T-helper 17 cell (primary cell): Measurements from ENCODE around the gene MARCKS. TPM values are rescaled to one million over a fixed set of nuclear protein-coding genes. Genes with fewer than 3 reads are reported as not detected.

Source experiments
- ATAC-seq: fragments of 150-1000 bp; cut with Tn5 transposase; 2 replicates; pipeline ENCODE4 v1.10.0; 2021; ENCODE audit warnings: mild to moderate bottlenecking, moderate library complexity
- DNase-seq, 3 donors: peaks; one replicate each; pipeline versions ENCODE4 v3.0.0 to v3.0.0-alpha.2; 2020 to 2021
- H3K9me3 ChIP-seq: one replicate; pipeline ENCODE4 v1.7.0; 2013; ENCODE audit warnings: low read length, mild to moderate bottlenecking; ENCODE audit not compliant: control insufficient read depth, poor library complexity, severe bottlenecking
- H3K27ac Mint-ChIP-seq: one replicate; pipeline ENCODE4 v1.8.0; 2022; ENCODE audit warnings: mild to moderate bottlenecking, moderate library complexity, mixed read lengths
- H3K27me3 Mint-ChIP-seq: one replicate; pipeline ENCODE4 v1.8.0; 2022; ENCODE audit warnings: mixed read lengths
- H3K36me3 Mint-ChIP-seq: one replicate; pipeline ENCODE4 v1.8.0; 2022; ENCODE audit warnings: low read depth, mixed read lengths
- H3K4me1 Mint-ChIP-seq: one replicate; pipeline ENCODE4 v1.8.0; 2022; ENCODE audit warnings: mild to moderate bottlenecking, mixed read lengths
- H3K4me3 Mint-ChIP-seq: one replicate; pipeline ENCODE4 v1.8.0; 2022; ENCODE audit warnings: mild to moderate bottlenecking, moderate library complexity, mixed read lengths
- total RNA-seq, 4 donors: library from RNA in 2 of 4; stranded (reverse) in 2 of 4; gene quantifications; one replicate each; pipeline ENCODE4 v1.2.3 and lab custom pipeline; 2022 to 2026

The MARCKS gene
- total RNA-seq, 2 donors from 2014 or later: 0.68 to 4.0 TPM

DNA sequence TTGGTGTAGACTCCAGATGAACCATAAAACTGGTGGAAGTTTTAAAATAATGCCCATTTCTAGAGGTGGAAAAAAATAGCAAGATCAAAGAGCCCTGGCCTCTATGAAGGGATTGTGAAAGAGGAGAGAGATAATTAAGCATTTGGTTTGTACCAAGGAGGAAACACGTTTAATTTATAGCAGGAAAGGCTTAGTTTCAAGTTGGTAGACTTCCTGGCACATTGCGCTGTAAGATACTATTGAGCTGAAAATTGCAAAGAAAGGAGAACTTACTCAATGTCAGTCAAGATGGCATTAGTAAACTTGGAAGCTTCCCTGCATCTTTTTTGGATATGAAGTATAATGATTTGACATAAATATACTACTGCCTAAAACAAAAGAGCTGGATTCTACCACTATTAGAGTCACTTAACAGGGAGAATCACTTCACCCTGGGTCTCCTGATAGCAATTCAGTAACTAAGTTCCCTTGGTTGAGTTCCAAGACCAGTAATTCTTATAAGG is 24.4 kb downstream of the MARCKS start:
- no peak for ATAC-seq
- no peak for DNase-seq
- Mint-ChIP-seq H3K27me3 (peaks cover 57% of the 10 kb centered on the region), H3K4me1 (no peaks in the 10 kb centered on the region), H3K4me3 (no peak overlapping the region), H3K36me3 (peaks cover 2% of the 10 kb centered on the region), H3K27ac (no peak overlapping the region)
- H3K9me3 ChIP-seq: peaks cover 5% of the 10 kb centered on the region

DNA sequence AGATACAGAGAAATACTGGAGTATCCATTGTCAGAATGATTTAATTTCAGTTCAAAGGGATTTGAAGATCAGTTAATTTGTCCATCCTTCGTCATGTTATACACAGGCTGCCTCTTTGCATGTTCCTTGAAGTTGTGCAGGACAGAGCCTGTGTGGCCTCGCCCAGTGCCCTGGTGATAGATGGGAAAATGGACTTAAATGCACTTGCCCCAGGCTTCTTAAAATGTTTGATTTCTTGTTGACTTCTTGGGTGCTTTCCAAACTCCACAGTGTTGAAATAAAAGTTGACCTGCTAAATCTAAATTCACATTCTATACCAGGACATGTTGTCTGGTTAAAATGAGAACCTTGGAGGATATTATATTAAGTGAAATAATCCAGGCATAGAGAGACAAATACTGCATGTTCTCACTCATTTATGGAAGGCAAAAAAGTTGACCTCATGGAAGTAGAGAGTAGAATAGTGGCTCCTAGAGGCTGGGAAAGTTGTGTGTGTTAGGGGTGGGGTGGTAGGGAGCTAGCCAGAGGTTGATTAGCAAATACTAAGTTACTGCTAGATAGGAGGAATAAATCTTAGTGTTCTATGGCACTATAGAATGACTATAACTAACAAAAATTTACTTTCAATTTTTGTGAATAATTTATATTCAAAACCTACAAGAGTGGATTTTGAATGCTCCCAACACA is 25.3 kb downstream of the MARCKS start:
- H3K9me3 ChIP-seq: peaks cover 5% of the 10 kb centered on the region
- Mint-ChIP-seq H3K4me1 (no peaks in the 10 kb centered on the region), H3K27me3 (peaks cover 53% of the 10 kb centered on the region), H3K4me3 (no peak overlapping the region), H3K27ac (no peak overlapping the region), H3K36me3 (peaks cover 2% of the 10 kb centered on the region)
- ATAC-seq: no peak
- DNase-seq: no peak

DNA sequence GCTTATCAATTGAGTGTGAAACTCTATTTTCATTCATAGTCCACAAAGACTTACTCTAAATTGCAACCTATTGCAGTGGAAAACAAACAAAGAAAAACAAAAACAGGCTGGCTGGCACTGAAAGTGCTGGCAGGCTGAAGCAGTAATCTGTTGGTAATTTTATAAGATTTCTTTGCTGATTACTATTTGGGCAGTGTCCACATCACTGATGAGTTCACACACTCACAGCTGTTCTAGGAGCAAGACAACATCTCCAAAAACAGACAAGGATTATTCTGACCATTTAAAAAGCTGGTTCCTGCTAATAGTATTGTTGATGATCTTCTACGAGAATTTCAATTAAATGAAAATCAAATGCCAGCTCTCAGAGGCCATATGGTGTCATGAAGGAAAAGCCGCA is 26.9 kb downstream of the MARCKS start:
- Mint-ChIP-seq H3K27ac (no peak overlapping the region), H3K27me3 (peaks cover 41% of the 10 kb centered on the region), H3K4me1 (no peaks in the 10 kb centered on the region), H3K36me3 (no peaks in the 10 kb centered on the region), H3K4me3 (no peak overlapping the region)
- DNase-seq (no peak), ATAC-seq (no peak)
- no peaks in the 10 kb centered on the region for H3K9me3 ChIP-seq

DNA sequence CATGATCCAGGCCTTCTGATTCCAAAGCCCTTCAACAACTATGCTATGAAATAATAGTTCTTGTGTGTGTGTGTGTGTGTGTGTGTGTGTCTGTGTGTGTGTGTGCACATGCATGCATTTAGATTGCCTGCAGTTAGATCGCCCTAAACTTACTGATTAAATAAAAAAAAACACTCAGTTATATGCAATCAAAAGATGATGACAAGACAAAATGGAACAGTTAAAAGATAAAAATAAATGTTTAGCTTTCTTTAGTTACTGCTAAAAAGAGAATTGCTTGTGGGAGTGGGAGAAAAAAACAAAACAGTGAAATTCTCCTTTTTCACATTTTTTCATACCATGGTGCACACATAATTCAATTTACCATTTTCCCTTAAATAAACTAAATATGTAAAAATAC is 29.4 kb downstream of the MARCKS start:
- H3K4me1 Mint-ChIP-seq: no peaks in the 10 kb centered on the region
- H3K27ac Mint-ChIP-seq: no peak overlapping the region
- peaks cover 27% of the 10 kb centered on the region for H3K27me3 Mint-ChIP-seq
- no peaks in the 10 kb centered on the region for H3K9me3 ChIP-seq
- ATAC-seq (no peak), DNase-seq (no peak)
- no peak overlapping the region for H3K4me3 Mint-ChIP-seq
- peaks cover 2% of the 10 kb centered on the region for H3K36me3 Mint-ChIP-seq

DNA sequence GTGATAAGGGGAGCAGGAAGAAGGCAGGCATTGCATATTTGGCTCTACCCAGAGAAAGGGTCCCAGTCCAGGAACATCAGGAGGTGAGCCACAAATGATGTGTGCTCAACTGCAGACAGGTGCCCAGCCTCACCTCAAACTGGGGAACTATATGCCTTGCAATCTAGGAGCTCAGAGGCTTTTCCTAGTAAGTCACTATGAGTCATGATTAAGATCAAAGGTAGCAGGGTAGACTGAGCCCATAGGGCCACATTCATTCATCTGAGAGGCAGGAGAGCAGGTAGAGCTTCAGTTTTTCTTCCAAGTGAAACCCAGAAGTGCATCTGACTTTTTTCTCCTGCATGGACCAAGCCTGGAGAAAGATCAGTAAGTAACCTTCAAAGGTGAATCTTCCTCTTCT is 31.3 kb downstream of the MARCKS start:
- Mint-ChIP-seq H3K27ac (no peak overlapping the region), H3K4me3 (no peak overlapping the region), H3K4me1 (no peaks in the 10 kb centered on the region), H3K36me3 (peaks cover 2% of the 10 kb centered on the region), H3K27me3 (peaks cover 21% of the 10 kb centered on the region)
- no peaks in the 10 kb centered on the region for H3K9me3 ChIP-seq
- ATAC-seq: no peak
- DNase-seq: no peak

DNA sequence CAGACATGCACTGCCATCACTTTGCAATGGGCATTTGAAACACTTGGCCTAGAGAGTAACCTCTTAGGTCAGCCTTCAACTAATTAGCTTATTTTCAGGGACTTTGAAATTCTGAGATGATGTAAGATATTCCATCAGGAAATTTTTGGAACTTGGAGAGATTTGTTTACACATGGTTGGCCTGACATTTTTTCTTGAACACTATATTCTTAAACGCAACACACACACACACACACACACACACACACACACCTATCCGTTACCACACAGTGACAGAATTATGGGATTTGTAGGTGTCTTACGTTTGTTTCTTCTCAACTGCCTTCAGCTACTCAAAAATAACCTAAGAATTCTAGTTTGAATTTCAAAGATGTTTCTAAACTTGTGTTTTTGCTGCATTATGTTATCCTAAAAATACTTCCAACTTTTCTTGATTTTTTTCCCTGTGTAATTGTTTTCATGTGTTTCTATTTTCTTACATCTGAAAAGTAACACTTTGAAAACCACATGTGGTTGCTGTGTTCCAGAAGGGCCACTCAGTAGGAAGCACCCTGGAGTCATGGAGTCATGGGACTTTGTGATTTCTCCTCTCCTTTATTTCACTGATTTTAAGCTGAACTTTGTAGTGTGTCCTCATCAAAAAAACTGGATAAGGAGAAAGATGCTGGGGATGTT is 31.9 kb downstream of the MARCKS start:
- peaks cover 3% of the 10 kb centered on the region for H3K36me3 Mint-ChIP-seq
- H3K4me1 Mint-ChIP-seq: no peaks in the 10 kb centered on the region
- DNase-seq (no peak), ATAC-seq (no peak)
- H3K9me3 ChIP-seq: no peaks in the 10 kb centered on the region
- H3K4me3 Mint-ChIP-seq: no peak overlapping the region
- no peak overlapping the region for H3K27ac Mint-ChIP-seq
- H3K27me3 Mint-ChIP-seq: peaks cover 23% of the 10 kb centered on the region

DNA sequence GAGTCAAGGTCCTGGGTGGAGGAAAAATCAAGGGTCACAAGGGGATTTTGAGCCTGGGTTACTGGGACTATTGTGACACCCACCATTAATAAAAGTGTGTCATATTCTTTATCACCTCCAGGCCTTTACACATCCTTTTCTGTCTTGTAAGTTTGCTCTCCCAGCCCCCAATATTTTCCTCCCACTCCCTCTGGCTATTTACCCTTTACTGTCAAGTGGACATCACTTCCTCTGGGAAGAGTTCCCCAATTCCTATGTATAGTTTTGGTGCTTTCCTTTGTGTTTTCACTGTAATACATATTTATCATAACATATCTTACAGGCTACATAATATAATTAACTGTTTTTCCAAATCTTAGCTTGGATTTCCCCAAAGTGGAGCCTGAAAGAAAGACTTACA is 36.3 kb downstream of the MARCKS start:
- peaks cover 5% of the 10 kb centered on the region for H3K36me3 Mint-ChIP-seq
- H3K4me1 Mint-ChIP-seq: no peaks in the 10 kb centered on the region
- no peak overlapping the region for H3K27ac Mint-ChIP-seq
- H3K9me3 ChIP-seq: no peaks in the 10 kb centered on the region
- peaks cover 24% of the 10 kb centered on the region for H3K27me3 Mint-ChIP-seq
- DNase-seq (no peak), ATAC-seq (no peak)
- H3K4me3 Mint-ChIP-seq: no peak overlapping the region

DNA sequence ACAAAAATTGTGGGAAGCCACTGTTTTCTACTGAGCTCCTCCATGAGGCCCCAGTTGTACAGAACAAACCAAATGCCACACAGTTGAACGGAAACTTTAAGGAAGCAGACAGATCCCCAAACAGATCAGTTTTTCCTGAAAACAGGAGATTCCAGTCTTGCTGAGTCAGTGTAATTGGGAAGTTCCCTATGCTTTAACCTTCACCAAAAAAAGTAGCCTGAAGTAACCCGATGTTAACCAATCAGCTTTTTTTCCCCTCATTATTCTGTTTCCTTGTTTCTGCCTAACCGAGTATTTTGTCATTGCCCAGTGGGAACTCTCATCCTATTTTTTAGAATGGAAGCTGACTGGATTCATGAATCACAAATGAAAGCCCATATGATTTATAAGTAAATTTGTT is 36.7 kb downstream of the MARCKS start:
- H3K4me1 Mint-ChIP-seq: no peaks in the 10 kb centered on the region
- DNase-seq (no peak), ATAC-seq (no peak)
- H3K27me3 Mint-ChIP-seq: peaks cover 24% of the 10 kb centered on the region
- no peak overlapping the region for H3K4me3 Mint-ChIP-seq
- H3K9me3 ChIP-seq: no peaks in the 10 kb centered on the region
- H3K36me3 Mint-ChIP-seq: peaks cover 5% of the 10 kb centered on the region
- no peak overlapping the region for H3K27ac Mint-ChIP-seq

DNA sequence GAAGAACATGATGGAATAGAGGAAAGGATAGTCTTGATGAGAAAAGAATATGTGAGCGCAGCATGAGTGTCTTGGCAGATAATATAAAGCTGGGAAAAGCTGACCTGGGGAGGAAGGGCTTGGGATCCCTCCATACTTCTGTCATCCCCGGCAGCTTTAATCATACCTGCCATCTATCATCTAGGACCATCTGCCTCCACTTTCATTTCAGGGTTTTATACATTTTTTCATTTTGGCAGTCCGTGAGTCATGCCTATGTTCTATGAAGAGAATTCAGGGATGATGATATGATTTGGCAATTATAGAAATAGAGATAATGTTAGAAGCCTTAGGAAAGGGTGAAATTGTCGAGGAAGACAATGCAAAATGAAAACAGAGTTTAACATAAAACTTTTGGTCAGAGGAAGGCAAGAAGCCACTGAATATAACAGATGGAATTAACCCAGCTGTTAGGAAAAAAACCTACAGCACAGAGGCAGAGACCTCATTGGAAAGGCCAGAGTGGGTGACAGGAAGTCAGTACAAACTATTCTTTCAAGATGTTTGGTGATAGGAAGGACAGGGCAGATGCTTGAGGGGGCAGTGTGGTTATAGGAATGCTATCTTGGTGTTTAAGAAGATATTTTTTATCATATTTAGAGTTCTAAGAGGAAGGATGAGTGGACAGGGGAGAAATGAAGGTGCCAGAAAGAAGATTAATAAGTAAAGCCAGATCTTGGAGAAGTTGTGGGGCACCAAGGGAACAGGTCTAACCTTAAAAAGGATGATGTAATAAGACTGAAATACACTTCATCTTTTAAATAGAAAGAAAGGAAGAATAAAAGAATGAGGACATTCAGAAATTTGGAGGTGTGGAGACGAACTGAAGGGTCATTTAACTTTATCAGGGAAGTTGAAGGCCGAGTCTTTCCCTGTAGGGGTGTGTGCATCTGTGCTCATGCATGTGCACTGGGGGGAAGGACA is 37.8 kb downstream of the MARCKS start:
- Mint-ChIP-seq H3K27ac (no peak overlapping the region), H3K36me3 (peaks cover 5% of the 10 kb centered on the region), H3K4me1 (no peaks in the 10 kb centered on the region), H3K27me3 (peaks cover 21% of the 10 kb centered on the region), H3K4me3 (no peak overlapping the region)
- H3K9me3 ChIP-seq: no peaks in the 10 kb centered on the region
- DNase-seq (no peak), ATAC-seq (no peak)

DNA sequence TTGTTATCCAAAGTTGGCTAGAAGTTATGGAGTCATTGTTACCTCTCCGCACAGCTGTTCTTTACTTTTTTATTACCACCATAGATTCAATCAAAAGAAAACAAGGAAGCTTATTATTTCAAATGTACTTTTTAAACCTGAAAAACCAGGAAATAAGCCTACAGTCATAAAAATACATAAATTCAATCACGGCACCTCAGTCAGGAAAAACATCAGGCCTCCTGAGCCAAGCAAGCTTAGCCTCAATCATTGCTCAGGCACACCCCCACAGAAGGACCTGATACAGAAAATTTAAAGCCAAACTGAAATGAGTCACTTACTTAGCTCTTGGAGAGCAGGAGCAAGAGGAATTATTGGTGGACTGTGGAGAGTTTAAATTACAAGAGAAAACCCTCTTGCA is 44.3 kb downstream of the MARCKS start:
- no peak overlapping the region for H3K4me3 Mint-ChIP-seq
- H3K9me3 ChIP-seq: no peaks in the 10 kb centered on the region
- H3K4me1 Mint-ChIP-seq: no peaks in the 10 kb centered on the region
- DNase-seq (no peak), ATAC-seq (no peak)
- peaks cover 39% of the 10 kb centered on the region for H3K27me3 Mint-ChIP-seq
- no peaks in the 10 kb centered on the region for H3K36me3 Mint-ChIP-seq
- H3K27ac Mint-ChIP-seq: no peak overlapping the region

DNA sequence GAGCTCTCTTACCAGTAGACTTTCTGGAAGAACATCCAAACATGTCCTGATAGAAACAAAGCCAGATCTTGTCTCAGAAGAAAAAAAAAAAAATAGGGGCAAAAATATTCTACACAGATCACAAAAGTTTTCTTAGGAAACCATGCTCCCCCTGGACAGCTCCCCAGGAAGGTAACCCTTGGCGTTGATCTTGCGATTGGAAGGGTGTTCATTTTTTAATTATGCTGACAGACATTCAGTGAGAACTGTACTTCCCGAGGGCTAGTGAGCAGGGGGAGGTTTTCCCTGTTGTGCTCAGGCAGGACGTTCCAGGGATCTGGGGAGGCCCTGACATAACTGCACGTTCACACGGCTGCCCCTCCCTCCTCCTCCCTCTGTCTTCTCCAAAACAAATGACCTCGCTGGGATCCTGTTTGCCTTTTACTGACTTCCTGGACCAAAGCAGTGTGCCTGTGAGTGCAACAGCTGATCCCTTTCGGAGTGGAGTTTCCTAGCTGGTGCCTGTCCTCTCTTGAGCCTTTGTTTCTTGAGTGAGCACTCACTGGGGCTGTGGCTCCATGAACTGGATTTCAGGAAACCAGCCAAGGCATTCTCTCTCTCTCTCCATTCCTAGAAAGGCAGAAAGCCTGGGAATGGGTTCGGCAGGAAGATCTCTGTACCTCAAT is 46.7 kb downstream of the MARCKS start:
- H3K4me1 Mint-ChIP-seq: no peaks in the 10 kb centered on the region
- H3K36me3 Mint-ChIP-seq: no peaks in the 10 kb centered on the region
- H3K4me3 Mint-ChIP-seq: no peak overlapping the region
- ATAC-seq: no peak
- H3K9me3 ChIP-seq: no peaks in the 10 kb centered on the region
- no peak overlapping the region for H3K27ac Mint-ChIP-seq
- peaks cover 40% of the 10 kb centered on the region for H3K27me3 Mint-ChIP-seq
- DNase-seq: no peak

DNA sequence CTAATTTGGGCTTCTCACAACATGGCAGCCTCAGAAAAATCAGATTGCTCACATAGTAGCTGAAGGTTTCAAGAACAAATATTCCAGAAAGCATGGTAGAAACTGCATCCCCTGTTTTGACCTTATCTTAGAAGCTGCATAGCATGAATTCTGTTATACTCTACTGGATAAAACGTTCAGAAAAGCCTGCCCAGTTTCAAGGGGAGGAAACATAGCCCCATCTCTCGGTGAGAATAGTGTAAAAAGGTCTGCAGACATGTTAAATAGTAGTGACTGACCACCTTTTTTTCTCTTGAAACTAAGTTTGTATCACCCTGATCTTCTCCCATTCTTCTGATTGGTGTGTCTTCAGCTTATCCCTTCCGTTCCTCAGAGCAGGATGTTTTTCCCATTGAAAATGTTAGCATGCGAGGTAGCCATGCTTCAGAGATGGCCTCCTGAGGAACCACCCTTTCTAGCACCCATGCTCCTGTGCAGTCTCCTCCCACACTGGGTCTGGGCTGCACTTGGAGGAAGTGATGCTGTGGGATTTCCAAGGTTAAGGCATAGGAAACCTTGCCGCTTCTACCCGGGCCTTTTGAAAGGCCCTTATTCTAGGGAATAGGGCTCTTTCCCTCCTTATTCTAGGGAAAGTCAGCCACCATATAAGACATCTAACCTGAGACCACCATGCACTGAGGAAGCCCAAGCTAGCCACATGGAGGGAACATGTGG is 50.1 kb downstream of the MARCKS start:
- ATAC-seq (no peak), DNase-seq (no peak)
- Mint-ChIP-seq H3K4me3 (no peak overlapping the region), H3K27me3 (peaks cover 44% of the 10 kb centered on the region), H3K36me3 (no peaks in the 10 kb centered on the region), H3K4me1 (no peaks in the 10 kb centered on the region), H3K27ac (no peak overlapping the region)
- H3K9me3 ChIP-seq: no peaks in the 10 kb centered on the region
